Spinal cord (tissue), 10 donors: Measurements from ENCODE around the gene TM9SF3. TPM values are rescaled to one million over a fixed set of nuclear protein-coding genes. Genes with fewer than 3 reads are reported as not detected.

Source experiments
- DNase-seq, 6 donors: peaks; one replicate each; pipeline versions ENCODE4 v3.0.0 to v3.0.0-alpha.2; 2013 to 2015; ENCODE audit warnings: low spot score in 6 of 6, low read depth in 4 of 6
- H3K27ac ChIP-seq: one replicate; pipeline ENCODE4 v1.5.1; 2013; ENCODE audit warnings: low read depth, low read length, control low read depth
- H3K27me3 ChIP-seq: one replicate; pipeline ENCODE4 v1.6.1; 2013; ENCODE audit warnings: low read length; ENCODE audit not compliant: control insufficient read depth, insufficient read depth
- H3K36me3 ChIP-seq: one replicate; pipeline ENCODE4 v1.6.1; 2013; ENCODE audit warnings: low read length; ENCODE audit not compliant: control insufficient read depth, insufficient read depth
- H3K4me1 ChIP-seq: one replicate; pipeline ENCODE4 v1.6.1; 2013; ENCODE audit warnings: low read length; ENCODE audit not compliant: control insufficient read depth, insufficient read depth
- H3K4me3 ChIP-seq: one replicate; pipeline ENCODE4 v1.5.1; 2013; ENCODE audit warnings: low read depth, low read length, control low read depth
- H3K9me3 ChIP-seq: one replicate; pipeline ENCODE4 v1.6.1; 2013; ENCODE audit warnings: low read length; ENCODE audit not compliant: control insufficient read depth, insufficient read depth
- WGBS: methylation state at CpG from one replicate; pipeline ENCODE4 v1.1.5; 2013; ENCODE audit warnings: missing lambda C conversion rate; ENCODE audit not compliant: insufficient coverage; 5-methylcytosine and 5-hydroxymethylcytosine counted together
- polyA plus RNA-seq, 2 donors: library from polyadenylated mRNA; unstranded; fragments of 120-200 nt; gene quantifications; one replicate each; pipeline ENCODE4 v1.2.1, GENCODE V29; 2013; ENCODE audit not compliant: insufficient read length in 2 of 2
- total RNA-seq, 2 donors: library from RNA; depleted of rRNA in 1 of 2; stranded (reverse); fragments of 120-200 nt in 1 of 2; fragments of >200 nt in 1 of 2; gene quantifications; one replicate each; pipeline versions ENCODE4 v1.2.3 to v1.2.4, GENCODE V29; 2013 to 2014
- donor health status: healthy.

The TM9SF3 gene
- total and polyA plus RNA-seq, 4 donors = 80.8 to 145 (median 107) TPM

DNA sequence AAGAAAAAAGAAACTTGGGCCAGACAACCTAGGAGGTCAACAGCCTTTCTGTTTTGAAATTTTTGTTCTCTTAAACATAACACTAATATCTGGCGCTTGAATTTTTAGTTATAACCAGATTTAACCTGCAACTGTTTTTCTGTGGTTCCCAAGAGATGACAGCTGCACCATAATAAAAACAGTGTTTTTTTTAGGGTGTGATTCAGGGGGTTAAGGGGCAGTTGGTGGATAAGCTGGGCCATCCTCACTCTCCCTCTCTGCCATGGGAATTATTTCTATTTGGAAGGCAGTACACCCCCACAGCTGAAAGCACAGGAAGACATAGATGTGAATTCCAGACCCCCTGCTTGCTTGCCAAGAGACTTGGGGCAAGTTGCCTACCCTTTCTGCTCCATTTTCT, 20.1 kb upstream of the TM9SF3 start:
- H3K9me3 ChIP-seq = no peaks in the 10 kb centered on the region
- no peak for DNase-seq
- peaks cover 9% of the 10 kb centered on the region for H3K4me1 ChIP-seq
- H3K27ac ChIP-seq = no peak overlapping the region
- H3K4me3 ChIP-seq = no peak overlapping the region
- no CpG with 5 or more reads among the region's 1 CpG for WGBS
- H3K36me3 ChIP-seq = no peaks in the 10 kb centered on the region
- H3K27me3 ChIP-seq = no peaks in the 10 kb centered on the region

DNA sequence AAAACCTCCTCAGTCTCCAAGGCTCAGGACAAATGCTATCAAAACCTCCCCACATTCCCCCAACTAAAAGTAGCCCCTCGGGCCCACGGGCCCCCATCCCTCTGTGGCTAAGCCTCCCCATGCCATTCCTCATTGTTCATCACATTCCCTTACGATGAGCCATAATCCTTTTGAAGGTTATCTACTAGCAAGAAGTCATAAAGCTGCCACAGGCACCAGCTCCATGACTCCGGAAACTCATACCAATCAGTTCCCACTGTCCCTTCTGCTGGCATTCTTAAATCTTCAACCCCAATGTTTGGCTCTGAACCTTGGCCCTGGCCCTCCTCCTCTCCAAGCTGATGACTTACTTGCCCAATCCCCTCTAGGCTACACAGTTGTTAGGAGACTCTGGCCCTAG, 19.4 kb upstream of the TM9SF3 start:
- no peak for DNase-seq

DNA sequence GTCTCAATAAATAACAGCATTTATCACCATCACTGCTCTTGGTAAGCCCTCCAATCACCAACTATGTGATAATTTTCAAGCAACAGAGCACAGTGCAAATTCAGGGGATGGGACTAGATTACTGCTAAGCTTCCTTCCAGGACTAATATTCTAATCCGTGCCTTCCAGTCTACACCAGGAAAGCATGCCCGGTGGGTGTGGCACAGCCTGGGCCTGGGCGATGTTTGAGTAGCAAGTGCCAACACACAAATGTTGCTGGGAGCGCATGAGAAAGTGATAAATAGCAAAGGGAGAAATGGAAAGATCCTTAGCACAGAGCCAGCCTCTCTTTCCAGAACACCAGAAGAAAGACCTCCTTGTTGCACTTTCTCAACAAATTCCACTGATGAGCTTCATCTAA, 13.5 kb upstream of the TM9SF3 start:
- no peaks in the 10 kb centered on the region for H3K4me1 ChIP-seq
- no peaks in the 10 kb centered on the region for H3K36me3 ChIP-seq
- DNase-seq = no peak
- WGBS = 50% methylated on average over 1 of the region's 4 CpGs
- no peaks in the 10 kb centered on the region for H3K27me3 ChIP-seq
- H3K27ac ChIP-seq = no peak overlapping the region
- no peak overlapping the region for H3K4me3 ChIP-seq
- H3K9me3 ChIP-seq = no peaks in the 10 kb centered on the region

More for the DNA sequence above, 19.4 kb upstream of the TM9SF3 start:
- Histone ChIP-seq H3K4me3 (no peak overlapping the region), H3K27me3 (no peaks in the 10 kb centered on the region), H3K27ac (no peak overlapping the region), H3K9me3 (no peaks in the 10 kb centered on the region), H3K4me1 (peaks cover 9% of the 10 kb centered on the region), H3K36me3 (no peaks in the 10 kb centered on the region)
- 88% methylated on average over 4 of the region's 4 CpGs for WGBS

DNA sequence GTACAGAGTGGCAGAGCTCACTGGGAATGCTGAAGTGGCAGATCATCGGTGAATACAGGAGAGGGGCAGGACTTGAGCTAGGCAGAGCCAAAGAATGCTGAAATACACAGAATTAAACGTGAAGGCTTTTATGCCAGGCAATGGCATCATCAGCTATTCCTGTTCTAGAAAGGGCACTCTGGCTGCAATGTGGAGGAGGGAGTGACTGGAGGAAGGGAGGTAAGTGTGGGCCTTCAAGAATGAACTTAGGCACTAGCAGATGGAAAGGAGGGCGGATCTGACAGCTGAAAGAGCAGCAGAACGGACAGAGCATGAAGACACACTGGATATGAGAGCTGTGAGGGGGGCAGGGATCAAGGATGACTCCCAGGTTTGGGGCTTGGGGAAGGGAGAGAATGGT, 12.0 kb upstream of the TM9SF3 start:
- Histone ChIP-seq H3K36me3 (no peaks in the 10 kb centered on the region), H3K4me1 (no peaks in the 10 kb centered on the region), H3K27ac (no peak overlapping the region), H3K9me3 (no peaks in the 10 kb centered on the region), H3K27me3 (no peaks in the 10 kb centered on the region), H3K4me3 (no peak overlapping the region)
- WGBS = 93% methylated on average over 4 of the region's 4 CpGs
- no peak for DNase-seq

DNA sequence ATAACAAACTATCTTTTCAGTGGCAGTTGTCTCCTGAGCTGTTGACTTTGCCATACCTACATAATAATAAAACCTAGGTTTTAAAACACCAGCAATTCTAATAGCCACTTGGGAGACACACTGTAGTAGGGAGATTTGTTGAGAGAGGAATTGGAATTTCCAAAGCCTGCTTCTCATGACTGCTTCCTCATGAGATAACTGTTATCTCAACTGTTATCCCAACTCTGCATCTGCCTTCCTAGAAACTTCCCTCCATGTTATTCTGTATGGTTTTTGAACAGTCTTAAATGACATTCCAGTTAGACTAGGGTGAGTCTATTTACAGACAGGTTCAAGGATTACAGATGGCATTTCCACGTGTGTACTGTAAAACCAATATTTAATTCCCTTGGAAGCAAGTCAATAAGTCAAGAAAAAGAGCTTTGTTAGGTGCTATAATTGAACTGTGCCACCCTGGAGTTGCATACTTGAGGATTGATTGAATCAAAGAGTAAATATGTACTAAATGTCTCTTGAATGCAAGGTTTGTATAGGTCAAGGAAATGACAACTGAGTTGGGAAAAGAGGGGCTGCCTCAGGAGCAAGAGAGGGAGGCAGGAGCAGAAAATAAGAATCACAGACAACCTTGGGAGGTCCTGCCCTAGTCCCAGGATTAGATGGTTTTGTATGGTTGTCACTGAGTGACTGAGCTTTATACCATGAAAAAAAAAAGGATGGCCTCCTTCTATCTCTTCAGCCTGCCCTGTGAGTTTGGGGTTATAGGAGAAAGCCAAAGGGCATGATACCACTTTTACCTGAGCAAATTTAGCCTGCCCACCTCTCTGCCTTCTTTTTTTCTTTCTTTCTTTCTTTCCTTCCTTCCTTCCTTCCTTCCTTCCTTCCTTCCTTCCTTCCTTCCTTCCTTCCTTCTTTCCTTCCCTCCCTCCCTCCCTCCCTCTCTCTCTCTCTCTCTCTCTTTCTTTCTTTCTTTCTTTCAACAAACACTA, 9.9 kb upstream of the TM9SF3 start:
- no peak overlapping the region for H3K27ac ChIP-seq
- no peaks in the 10 kb centered on the region for H3K36me3 ChIP-seq
- H3K9me3 ChIP-seq = no peaks in the 10 kb centered on the region
- no peaks in the 10 kb centered on the region for H3K27me3 ChIP-seq
- no peaks in the 10 kb centered on the region for H3K4me1 ChIP-seq
- H3K4me3 ChIP-seq = no peak overlapping the region
- no peak for DNase-seq
- no CpG with 5 or more reads among the region's 1 CpG for WGBS

DNA sequence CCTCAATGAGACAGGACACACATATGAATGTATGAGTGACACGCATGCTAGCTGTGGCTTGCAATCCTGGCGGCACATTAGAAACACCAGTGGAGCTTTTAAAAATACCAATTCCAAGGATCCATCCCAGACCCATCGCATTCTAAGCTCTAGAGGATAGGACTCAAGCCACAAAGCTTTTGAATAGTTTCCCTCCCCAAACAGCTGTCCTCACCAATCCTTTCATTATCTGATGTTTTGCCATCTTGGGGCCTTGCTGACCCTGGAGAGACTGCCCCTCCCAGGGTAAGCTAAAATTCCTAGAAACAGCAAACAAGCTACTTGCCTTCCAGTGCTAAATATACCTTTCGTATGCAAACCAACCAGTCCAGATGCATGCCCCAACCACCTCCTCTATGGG, 8.9 kb upstream of the TM9SF3 start:
- Histone ChIP-seq H3K27me3 (no peaks in the 10 kb centered on the region), H3K27ac (no peak overlapping the region), H3K4me3 (no peak overlapping the region), H3K36me3 (no peaks in the 10 kb centered on the region), H3K9me3 (no peaks in the 10 kb centered on the region), H3K4me1 (no peaks in the 10 kb centered on the region)
- no peak for DNase-seq
- whole genome bisulfite sequencing = 98% methylated on average over 4 of the region's 4 CpGs

DNA sequence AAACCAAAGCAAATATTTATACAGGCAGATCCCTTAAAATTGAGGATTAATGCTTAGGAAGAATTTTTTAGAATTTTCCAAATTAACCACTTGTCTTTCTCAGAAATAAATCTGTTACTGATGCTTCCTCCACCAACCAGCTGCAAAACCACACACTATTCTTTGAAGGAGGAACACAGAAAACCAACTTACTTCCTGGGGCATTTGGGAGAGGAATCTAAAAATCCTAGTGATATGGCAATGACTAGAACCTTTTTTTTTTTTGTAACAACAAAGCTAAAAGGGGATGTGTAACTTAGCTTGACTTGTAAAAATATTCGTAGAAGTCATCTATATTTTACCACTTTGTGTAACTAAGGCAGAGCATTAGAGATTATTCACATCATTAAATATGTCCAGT, 5.1 kb upstream of the TM9SF3 start:
- H3K4me1 ChIP-seq = no peaks in the 10 kb centered on the region
- no peaks in the 10 kb centered on the region for H3K27me3 ChIP-seq
- no CpG with 5 or more reads among the region's 1 CpG for WGBS
- H3K36me3 ChIP-seq = no peaks in the 10 kb centered on the region
- DNase-seq = no peak
- no peaks in the 10 kb centered on the region for H3K9me3 ChIP-seq
- no peak overlapping the region for H3K4me3 ChIP-seq
- no peak overlapping the region for H3K27ac ChIP-seq

DNA sequence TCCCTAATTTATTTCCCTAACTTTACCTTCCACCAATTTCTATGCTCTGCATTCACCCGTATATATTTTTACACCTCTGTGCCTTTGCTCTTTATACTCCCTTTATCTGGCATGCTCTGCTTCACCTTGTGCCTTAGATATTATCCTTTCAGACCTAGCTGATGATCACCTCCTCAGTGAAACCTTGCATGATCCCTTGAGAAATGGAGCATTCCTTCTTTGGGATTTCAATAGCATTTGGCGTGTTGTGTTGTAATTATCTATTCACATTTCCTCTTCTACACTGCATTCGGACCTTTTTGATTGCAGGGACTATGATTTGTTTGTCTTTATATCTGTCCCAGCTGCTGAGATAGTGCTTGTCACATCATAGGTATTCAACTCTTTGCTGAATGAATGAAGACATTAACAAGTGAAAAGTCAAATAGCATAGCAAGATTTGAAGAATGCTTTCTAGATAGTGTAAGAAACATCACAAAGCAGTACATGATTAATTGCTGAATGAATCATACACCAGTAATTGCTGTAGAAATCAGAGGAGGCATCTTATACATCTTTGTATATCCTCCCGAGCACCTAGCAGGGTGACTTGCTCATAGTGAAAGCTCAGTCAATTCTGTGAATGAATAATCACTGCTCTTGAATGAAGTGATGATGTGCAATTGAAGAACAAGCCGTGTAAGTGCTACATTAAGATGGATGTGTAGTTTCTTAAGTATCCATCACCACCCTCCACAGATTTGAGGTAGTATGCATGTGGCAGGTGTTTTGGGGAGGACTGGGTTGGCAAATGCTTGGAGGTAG, 2.0 kb upstream of the TM9SF3 start:
- no peaks in the 10 kb centered on the region for H3K27me3 ChIP-seq
- H3K36me3 ChIP-seq = no peaks in the 10 kb centered on the region
- H3K27ac ChIP-seq = no peak overlapping the region
- whole genome bisulfite sequencing = 76% methylated on average over 2 of the region's 5 CpGs
- DNase-seq = peak in 1 of 6 donors; percentile 11
- H3K4me1 ChIP-seq = peaks cover 4% of the 10 kb centered on the region
- H3K9me3 ChIP-seq = no peaks in the 10 kb centered on the region
- H3K4me3 ChIP-seq = no peak overlapping the region

DNA sequence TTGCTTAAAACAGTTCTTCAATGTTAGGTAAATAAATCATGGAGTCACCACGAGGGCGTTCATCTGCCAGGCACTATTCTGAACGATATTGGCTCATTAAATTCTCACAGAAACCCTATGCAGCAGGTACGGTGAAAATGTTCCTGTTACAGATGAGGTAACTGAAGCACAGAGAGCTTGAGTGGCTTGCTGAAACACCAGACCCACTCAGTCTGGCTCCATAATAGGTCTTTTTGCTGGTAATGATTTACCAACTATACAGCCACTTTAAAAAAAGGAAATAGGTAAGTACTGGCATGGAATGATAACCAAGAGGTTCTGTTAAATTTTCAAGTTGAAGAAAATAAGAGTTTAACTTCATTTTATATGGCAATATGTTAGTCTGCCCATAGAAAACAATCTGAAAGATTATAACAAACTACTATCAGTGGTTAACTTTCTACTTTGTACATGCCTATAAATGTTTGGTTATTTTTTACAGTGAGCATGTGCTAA, 1.3 kb upstream of the TM9SF3 start:
- WGBS = no CpG with 5 or more reads among the region's 4 CpGs

More for the DNA sequence above, 1.3 kb upstream of the TM9SF3 start:
- Histone ChIP-seq H3K4me3 (peak overlapping the region; percentile 64), H3K36me3 (no peaks in the 10 kb centered on the region), H3K9me3 (no peaks in the 10 kb centered on the region), H3K27me3 (no peaks in the 10 kb centered on the region), H3K27ac (peak overlapping the region; percentile 91), H3K4me1 (peaks cover 7% of the 10 kb centered on the region)
- peak in 1 of 6 donors; percentile 13 for DNase-seq
